GM10266 (cell line): ENCODE measurements around the gene DSCAM.
"Not testable (repeated sequence)": the region's sequence is repeated elsewhere in the genome, so short reads cannot be mapped to it uniquely, and the experiment has no call there.

Source experiments
- DNase-seq: peaks from one replicate; pipeline ENCODE4 v3.0.0; 2012; ENCODE audit errors: extremely low spot score
- TF ChIP-seq, protein P1 (sequence below): IDR thresholded peaks from 2 replicates; pipeline ENCODE4 v1.5.1; 2012; ENCODE audit warnings: mild to moderate bottlenecking, low read depth; ENCODE audit not compliant: control insufficient read depth, insufficient read depth; ENCODE audit errors: missing control alignments

The DSCAM gene

DNA sequence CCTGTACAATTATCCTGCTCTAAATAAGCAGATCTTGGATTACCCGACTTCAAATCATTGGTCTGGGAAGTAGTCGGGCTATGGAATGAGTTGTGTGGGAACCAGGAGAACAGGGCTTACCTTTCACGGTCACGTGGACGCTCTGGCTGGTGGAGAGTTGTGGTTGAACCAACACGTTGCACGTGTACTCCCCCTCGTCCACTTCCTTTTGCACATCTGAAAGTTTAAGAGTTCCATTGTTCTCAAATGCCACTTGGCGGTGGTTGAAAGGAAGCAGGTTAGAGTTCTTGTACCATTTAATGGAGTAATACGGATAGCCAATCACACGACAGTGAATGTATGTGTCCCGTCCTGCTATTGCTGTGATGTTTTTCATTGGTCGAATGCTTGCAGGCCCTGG lies 509.0 kb downstream of the DSCAM start:
- TF ChIP-seq, protein P1, sequence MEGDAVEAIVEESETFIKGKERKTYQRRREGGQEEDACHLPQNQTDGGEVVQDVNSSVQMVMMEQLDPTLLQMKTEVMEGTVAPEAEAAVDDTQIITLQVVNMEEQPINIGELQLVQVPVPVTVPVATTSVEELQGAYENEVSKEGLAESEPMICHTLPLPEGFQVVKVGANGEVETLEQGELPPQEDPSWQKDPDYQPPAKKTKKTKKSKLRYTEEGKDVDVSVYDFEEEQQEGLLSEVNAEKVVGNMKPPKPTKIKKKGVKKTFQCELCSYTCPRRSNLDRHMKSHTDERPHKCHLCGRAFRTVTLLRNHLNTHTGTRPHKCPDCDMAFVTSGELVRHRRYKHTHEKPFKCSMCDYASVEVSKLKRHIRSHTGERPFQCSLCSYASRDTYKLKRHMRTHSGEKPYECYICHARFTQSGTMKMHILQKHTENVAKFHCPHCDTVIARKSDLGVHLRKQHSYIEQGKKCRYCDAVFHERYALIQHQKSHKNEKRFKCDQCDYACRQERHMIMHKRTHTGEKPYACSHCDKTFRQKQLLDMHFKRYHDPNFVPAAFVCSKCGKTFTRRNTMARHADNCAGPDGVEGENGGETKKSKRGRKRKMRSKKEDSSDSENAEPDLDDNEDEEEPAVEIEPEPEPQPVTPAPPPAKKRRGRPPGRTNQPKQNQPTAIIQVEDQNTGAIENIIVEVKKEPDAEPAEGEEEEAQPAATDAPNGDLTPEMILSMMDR = no peak
- DNase-seq = no peak

DNA sequence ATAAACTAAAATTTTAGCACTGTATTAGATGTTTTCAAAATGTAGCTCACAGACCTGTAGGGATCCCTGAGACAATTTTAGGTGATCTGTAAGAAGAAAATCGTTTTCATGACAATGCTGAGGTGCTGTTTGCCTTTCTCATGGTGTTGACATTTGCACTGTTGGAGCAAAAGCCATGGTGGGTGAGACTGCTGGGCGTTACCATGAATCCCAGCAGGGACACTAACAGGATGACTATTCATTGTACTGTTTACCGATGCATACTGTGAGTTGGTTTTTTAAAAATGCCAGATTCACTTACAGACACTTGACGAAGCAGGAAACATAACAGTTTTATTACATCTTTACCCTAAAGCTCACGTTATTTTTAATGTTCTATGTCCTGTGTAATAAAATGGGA lies 511.3 kb downstream of the DSCAM start:
- no peak for DNase-seq
- TF ChIP-seq, protein P1 = no peak

GRCh38 chr21:40334159-40334558 lies 512.8 kb downstream of the DSCAM start:
- TF ChIP-seq, protein P1 = no peak
- DNase-seq = no peak

DNA sequence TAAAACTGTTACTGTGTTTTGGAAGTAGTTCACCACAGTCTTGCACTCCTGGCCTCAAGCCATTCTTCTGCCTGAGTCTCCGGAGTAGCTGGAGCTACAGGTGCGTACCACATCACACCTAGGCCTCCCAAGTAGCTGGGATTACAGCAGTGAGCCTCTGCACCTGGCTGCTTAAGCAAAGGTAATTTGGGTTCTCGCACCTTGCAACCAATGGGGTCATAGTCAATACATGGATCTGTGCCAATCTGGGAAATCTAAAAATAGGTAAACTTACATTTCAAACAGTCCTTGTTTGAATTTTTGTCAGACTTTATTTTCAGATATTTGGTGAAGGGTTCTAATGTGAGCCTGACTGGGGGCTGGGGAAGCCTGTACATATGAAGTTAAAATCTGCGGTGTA lies 513.2 kb downstream of the DSCAM start:
- TF ChIP-seq, protein P1 = no peak
- no peak for DNase-seq

DNA sequence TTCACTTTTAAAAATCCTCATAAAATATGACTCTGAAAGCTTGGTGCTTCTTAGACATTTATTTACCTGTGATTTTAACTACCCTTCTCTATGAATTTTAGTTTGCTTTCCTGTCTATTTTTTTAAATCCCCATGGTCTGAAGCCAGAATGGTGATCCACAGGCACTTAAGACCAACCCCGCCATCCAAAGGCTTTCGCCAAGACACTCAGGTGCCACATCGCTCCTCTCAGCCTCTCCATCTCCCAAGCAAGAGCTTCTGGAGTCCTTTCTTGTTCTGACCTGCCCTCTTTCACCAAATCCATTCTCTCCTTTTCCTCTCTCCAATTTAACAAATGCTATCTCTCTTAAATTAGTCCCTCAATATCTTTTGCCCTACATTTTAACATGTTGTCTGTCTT lies 515.2 kb downstream of the DSCAM start:
- TF ChIP-seq, protein P1 = no peak
- DNase-seq = no peak

- TF ChIP-seq, protein P1 = no peak
- no peak for DNase-seq
These were observed 515.8 kb downstream of the DSCAM start for GRCh38 chr21:40331172-40331571.

GRCh38 chr21:40324389-40324788 lies 522.6 kb downstream of the DSCAM start:
- TF ChIP-seq, protein P1 = no peak
- DNase-seq = no peak

DNA sequence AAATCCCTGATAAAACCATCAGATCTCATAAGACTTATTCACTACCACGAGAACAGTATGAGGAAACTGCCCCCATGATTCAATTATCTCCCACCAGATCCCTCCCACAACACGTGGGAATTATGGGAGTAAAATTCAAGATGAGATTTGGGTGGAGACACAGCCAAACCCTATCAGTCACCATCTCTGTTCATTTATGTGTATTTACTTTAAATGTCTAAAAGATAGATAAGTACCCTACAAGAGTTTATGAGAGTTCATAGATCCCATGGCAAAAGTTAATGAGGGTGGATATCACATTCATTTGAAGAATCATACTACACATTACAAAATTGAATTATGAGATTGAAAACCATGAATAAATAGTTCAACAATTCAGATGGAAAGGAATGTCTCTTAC lies 526.2 kb downstream of the DSCAM start:
- DNase-seq = not testable (repeated sequence)
